ENCODE measurements around the gene MX1. TPM values are rescaled to one million over a fixed set of nuclear protein-coding genes. Genes with fewer than 3 reads are reported as not detected.

MX1 gene
- total RNA-seq, 4 donors from 2014 or later = 10.5 to 23.8 (median 17.3) TPM

GRCh38 chr21:41426676-41427404 is 801 bp downstream of the MX1 start:
- WGBS, 2 donors = 25 to 29% methylated on average over 27 to 41 of the region's 41 CpGs
- DNase-seq (ENCODE audit: low spot score in 2 of 2) = no peak
- Histone ChIP-seq H3K9me3 (no peaks in the 10 kb centered on the region), H3K27ac (peak overlapping the region; percentile 13 to 86 (median 64)), H3K4me1 (peaks cover 0 to 34% (median 5%) of the 10 kb centered on the region in 4 donors), H3K27me3 (no peaks in the 10 kb centered on the region), H3K4me3 (peak overlapping the region; percentile 55 to 80 (median 68)), H3K36me3 (peaks cover 0 to 29% (median 0%) of the 10 kb centered on the region in 3 donors)
- TF ChIP-seq POLR2A (IDR thresholded peaks at IDR 0.05) = no peak
- TF ChIP-seq CTCF (IDR thresholded peaks at IDR 0.05) = no peak
- TF ChIP-seq EP300 (IDR thresholded peaks at IDR 0.05) = no peak

GRCh38 chr21:41427556-41427955 is 1.5 kb downstream of the MX1 start:
- WGBS, 2 donors = 92 to 93% methylated on average over 8 of the region's 8 CpGs
- Histone ChIP-seq H3K4me3 (no peak overlapping the region), H3K4me1 (peaks cover 0 to 28% (median 4%) of the 10 kb centered on the region in 4 donors), H3K27ac (peak overlapping the region in 1 of 4 donors; percentile 8), H3K36me3 (peaks cover 0 to 36% (median 0%) of the 10 kb centered on the region in 3 donors), H3K9me3 (no peaks in the 10 kb centered on the region), H3K27me3 (no peaks in the 10 kb centered on the region)
- DNase-seq (ENCODE audit: low spot score in 2 of 2) = no peak
- no peak for TF ChIP-seq POLR2A (IDR thresholded peaks at IDR 0.05)

GRCh38 chr21:41428311-41428710 is 2.3 kb downstream of the MX1 start:
- Histone ChIP-seq H3K27ac (no peak overlapping the region), H3K36me3 (peaks cover 0 to 43% (median 6%) of the 10 kb centered on the region in 3 donors), H3K4me1 (peaks cover 0 to 28% (median 4%) of the 10 kb centered on the region in 4 donors), H3K27me3 (no peaks in the 10 kb centered on the region), H3K9me3 (no peaks in the 10 kb centered on the region), H3K4me3 (no peak overlapping the region)
- DNase-seq (ENCODE audit: low spot score in 2 of 2) = no peak
- TF ChIP-seq CTCF (IDR thresholded peaks at IDR 0.05) (no peak), POLR2A (IDR thresholded peaks at IDR 0.05) (no peak), EP300 (IDR thresholded peaks at IDR 0.05) (no peak)
- 92 to 96% methylated on average over 8 of the region's 8 CpGs for WGBS, 2 donors

GRCh38 chr21:41428847-41429246 is 2.8 kb downstream of the MX1 start:
- WGBS, 2 donors = 87 to 91% methylated on average over 6 of the region's 6 CpGs

GRCh38 chr21:41429305-41429704 is 3.3 kb downstream of the MX1 start:
- H3K27me3 ChIP-seq = no peaks in the 10 kb centered on the region
- peaks cover 0 to under 1% (median 0%) of the 10 kb centered on the region in 4 donors for H3K9me3 ChIP-seq
- DNase-seq (ENCODE audit: low spot score in 2 of 2) = no peak
- 91 to 96% methylated on average over 3 of the region's 3 CpGs for WGBS, 2 donors
- H3K36me3 ChIP-seq = peaks cover 0 to 53% (median 6%) of the 10 kb centered on the region in 3 donors
- H3K27ac ChIP-seq = no peak overlapping the region
- H3K4me1 ChIP-seq = peaks cover 0 to 28% (median 4%) of the 10 kb centered on the region in 4 donors
- no peak overlapping the region for H3K4me3 ChIP-seq
- TF ChIP-seq CTCF (IDR thresholded peaks at IDR 0.05) (no peak), POLR2A (IDR thresholded peaks at IDR 0.05) (no peak), EP300 (IDR thresholded peaks at IDR 0.05) (no peak)

More at GRCh38 chr21:41428847-41429246, 2.8 kb downstream of the MX1 start:
- no peaks in the 10 kb centered on the region for H3K9me3 ChIP-seq
- peaks cover 0 to 49% (median 6%) of the 10 kb centered on the region in 3 donors for H3K36me3 ChIP-seq
- TF ChIP-seq EP300 (IDR thresholded peaks at IDR 0.05) (no peak), CTCF (IDR thresholded peaks at IDR 0.05) (no peak), POLR2A (IDR thresholded peaks at IDR 0.05) (no peak)
- DNase-seq (ENCODE audit: low spot score in 2 of 2) = no peak
- H3K27ac ChIP-seq = no peak overlapping the region
- no peak overlapping the region for H3K4me3 ChIP-seq
- peaks cover 0 to 28% (median 4%) of the 10 kb centered on the region in 4 donors for H3K4me1 ChIP-seq
- no peaks in the 10 kb centered on the region for H3K27me3 ChIP-seq

Data from tibial nerve (tissue), 4 donors.